Panc1 (cell line): ENCODE data around the gene LPP.

ENCODE experiments used
- POLR2AphosphoS5 ChIP-seq: IDR thresholded peaks from 2 replicates; pipeline ENCODE4 v1.6.1; 2012; ENCODE audit warnings: mild to moderate bottlenecking, low read depth, low read length, moderate library complexity
- TCF7L2 ChIP-seq: IDR thresholded peaks from 2 replicates; pipeline ENCODE4 v1.6.1; 2011; ENCODE audit warnings: mild to moderate bottlenecking, low read depth, low read length, inconsistent platforms
- TF ChIP-seq, protein P1 (sequence below): fragments of 450-650 bp; IDR thresholded peaks from 2 replicates; pipeline ENCODE4 v1.5.1; 2017; ENCODE audit warnings: mild to moderate bottlenecking
- TF ChIP-seq, protein P2 (sequence below), 2 experiments: IDR thresholded peaks; 2 replicates each; pipeline ENCODE4 v1.6.1; 2011 to 2012; ENCODE audit warnings: low read depth in 2 of 2, control low read depth in 1 of 2, low read length in 1 of 2, mild to moderate bottlenecking in 1 of 2, moderate library complexity in 1 of 2; ENCODE audit not compliant: insufficient read depth in 1 of 2

DNA sequence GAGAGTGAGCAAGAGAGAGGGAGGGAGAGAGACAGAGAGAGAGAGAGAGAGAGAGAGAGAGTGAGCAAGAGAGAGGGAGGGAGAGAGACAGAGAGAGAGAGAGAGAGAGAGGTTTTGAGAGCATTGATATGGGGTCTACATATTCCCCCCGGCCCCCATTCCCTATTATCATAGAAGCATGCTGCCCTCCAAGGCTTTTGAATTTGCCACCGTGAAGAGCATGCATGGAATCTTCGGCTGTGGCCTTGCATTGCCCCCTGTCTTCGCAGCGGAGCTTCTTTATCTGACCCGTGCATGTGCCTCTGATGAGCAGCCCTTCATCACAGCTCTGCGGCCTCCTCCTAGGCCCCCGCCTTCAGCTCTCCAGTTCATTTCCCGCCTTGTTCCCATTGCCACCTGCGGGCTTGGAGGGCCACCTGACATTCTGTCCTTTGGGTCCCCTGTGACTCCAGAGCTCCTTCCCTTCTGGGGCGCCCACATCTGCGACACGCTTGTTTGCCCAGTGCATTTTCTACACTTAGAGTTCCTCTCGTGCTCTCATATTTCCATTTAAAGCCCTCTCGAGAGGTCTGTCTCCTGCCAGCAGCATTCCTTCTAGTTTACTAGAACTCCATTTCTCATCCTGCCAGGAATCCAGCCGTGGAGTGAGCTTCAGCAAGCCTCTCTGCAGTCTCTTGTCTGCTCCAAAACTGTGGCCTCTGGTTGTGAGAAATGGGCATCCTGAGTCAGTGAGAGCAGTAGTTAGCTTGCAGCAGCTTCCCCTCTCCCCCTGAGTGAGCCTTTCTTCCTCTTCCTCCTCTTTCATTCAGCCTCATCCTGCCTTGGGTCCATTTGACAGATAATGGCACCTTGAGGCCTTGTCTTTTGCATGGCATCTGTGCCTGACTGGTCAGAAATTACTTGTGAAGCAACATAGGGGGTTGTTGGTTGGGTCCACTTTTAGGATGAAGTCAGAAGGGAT lies 25.3 kb downstream of the LPP start:
- TF ChIP-seq, protein P1, sequence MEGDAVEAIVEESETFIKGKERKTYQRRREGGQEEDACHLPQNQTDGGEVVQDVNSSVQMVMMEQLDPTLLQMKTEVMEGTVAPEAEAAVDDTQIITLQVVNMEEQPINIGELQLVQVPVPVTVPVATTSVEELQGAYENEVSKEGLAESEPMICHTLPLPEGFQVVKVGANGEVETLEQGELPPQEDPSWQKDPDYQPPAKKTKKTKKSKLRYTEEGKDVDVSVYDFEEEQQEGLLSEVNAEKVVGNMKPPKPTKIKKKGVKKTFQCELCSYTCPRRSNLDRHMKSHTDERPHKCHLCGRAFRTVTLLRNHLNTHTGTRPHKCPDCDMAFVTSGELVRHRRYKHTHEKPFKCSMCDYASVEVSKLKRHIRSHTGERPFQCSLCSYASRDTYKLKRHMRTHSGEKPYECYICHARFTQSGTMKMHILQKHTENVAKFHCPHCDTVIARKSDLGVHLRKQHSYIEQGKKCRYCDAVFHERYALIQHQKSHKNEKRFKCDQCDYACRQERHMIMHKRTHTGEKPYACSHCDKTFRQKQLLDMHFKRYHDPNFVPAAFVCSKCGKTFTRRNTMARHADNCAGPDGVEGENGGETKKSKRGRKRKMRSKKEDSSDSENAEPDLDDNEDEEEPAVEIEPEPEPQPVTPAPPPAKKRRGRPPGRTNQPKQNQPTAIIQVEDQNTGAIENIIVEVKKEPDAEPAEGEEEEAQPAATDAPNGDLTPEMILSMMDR, result no peak
- TF ChIP-seq, protein P2, sequence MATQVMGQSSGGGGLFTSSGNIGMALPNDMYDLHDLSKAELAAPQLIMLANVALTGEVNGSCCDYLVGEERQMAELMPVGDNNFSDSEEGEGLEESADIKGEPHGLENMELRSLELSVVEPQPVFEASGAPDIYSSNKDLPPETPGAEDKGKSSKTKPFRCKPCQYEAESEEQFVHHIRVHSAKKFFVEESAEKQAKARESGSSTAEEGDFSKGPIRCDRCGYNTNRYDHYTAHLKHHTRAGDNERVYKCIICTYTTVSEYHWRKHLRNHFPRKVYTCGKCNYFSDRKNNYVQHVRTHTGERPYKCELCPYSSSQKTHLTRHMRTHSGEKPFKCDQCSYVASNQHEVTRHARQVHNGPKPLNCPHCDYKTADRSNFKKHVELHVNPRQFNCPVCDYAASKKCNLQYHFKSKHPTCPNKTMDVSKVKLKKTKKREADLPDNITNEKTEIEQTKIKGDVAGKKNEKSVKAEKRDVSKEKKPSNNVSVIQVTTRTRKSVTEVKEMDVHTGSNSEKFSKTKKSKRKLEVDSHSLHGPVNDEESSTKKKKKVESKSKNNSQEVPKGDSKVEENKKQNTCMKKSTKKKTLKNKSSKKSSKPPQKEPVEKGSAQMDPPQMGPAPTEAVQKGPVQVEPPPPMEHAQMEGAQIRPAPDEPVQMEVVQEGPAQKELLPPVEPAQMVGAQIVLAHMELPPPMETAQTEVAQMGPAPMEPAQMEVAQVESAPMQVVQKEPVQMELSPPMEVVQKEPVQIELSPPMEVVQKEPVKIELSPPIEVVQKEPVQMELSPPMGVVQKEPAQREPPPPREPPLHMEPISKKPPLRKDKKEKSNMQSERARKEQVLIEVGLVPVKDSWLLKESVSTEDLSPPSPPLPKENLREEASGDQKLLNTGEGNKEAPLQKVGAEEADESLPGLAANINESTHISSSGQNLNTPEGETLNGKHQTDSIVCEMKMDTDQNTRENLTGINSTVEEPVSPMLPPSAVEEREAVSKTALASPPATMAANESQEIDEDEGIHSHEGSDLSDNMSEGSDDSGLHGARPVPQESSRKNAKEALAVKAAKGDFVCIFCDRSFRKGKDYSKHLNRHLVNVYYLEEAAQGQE (IDR thresholded peaks at IDR 0.05; ENCODE audit: insufficient read depth in 1 of 2, low read depth in 2 of 2, low read length in 1 of 2), result no peak
- TF ChIP-seq POLR2AphosphoS5 (no peak), TCF7L2 (no peak)
